Measurements from ENCODE around the gene NR4A1.

Gene NR4A1

GRCh38 chr12:52056801-52057637, 5.8 kb downstream of the NR4A1 start:
- Histone ChIP-seq H3K27ac (ENCODE audit: low read length) (no peak overlapping the region), H3K9me2 (replicated peaks; ENCODE audit: insufficient read depth, low read length) (no peaks in the 10 kb centered on the region), H3K79me2 (ENCODE audit: low read length) (no peaks in the 10 kb centered on the region), H3K4me3 (ENCODE audit: low read length) (no peak overlapping the region), H3K27me3 (replicated peaks; ENCODE audit: insufficient read depth, low read length) (no peaks in the 10 kb centered on the region), H3K9ac (ENCODE audit: low read length) (no peak overlapping the region), H4K20me1 (ENCODE audit: insufficient read depth, low read length) (no peaks in the 10 kb centered on the region), H3K9me3 (replicated peaks; ENCODE audit: insufficient read depth, low read length) (no peaks in the 10 kb centered on the region), H2AFZ (ENCODE audit: low read length) (no peak overlapping the region), H3F3A (ENCODE audit: insufficient read depth, low read length) (0 out of 2 replicates have a peak, but pooled peaks cover 4% of the 10 kb centered on the region), H3K4me2 (ENCODE audit: low read depth, low read length) (no peak overlapping the region), H3K36me3 (replicated peaks; ENCODE audit: insufficient read depth, low read length) (no peaks in the 10 kb centered on the region), H3K4me1 (ENCODE audit: low read length) (peaks cover 11% of the 10 kb centered on the region)
- DNase-seq = no peak
- TF ChIP-seq CTCF (IDR thresholded peaks at IDR 0.05; ENCODE audit: low read length) = no peak
- TF ChIP-seq EZH2phosphoT487 (IDR thresholded peaks at IDR 0.05; ENCODE audit: low read length) = no peak
- no peak for TF ChIP-seq EZH2 (optimal IDR thresholded peaks at IDR 0.05; ENCODE audit: low read depth, low read length)

- Histone ChIP-seq H4K20me1 (ENCODE audit: insufficient read depth, low read length) (no peaks in the 10 kb centered on the region), H3K9me3 (replicated peaks; ENCODE audit: insufficient read depth, low read length) (no peaks in the 10 kb centered on the region), H2AFZ (ENCODE audit: low read length) (no peak overlapping the region), H3F3A (ENCODE audit: insufficient read depth, low read length) (no peaks in the 10 kb centered on the region), H3K79me2 (ENCODE audit: low read length) (no peaks in the 10 kb centered on the region), H3K27ac (ENCODE audit: low read length) (no peak overlapping the region), H3K4me1 (ENCODE audit: low read length) (peaks cover 4% of the 10 kb centered on the region), H3K36me3 (replicated peaks; ENCODE audit: insufficient read depth, low read length) (no peaks in the 10 kb centered on the region), H3K9ac (ENCODE audit: low read length) (no peak overlapping the region), H3K27me3 (replicated peaks; ENCODE audit: insufficient read depth, low read length) (no peaks in the 10 kb centered on the region), H3K9me2 (replicated peaks; ENCODE audit: insufficient read depth, low read length) (no peaks in the 10 kb centered on the region), H3K4me3 (ENCODE audit: low read length) (no peak overlapping the region), H3K4me2 (ENCODE audit: low read depth, low read length) (no peak overlapping the region)
- no peak for TF ChIP-seq EZH2 (optimal IDR thresholded peaks at IDR 0.05; ENCODE audit: low read depth, low read length)
- no peak for TF ChIP-seq EZH2phosphoT487 (IDR thresholded peaks at IDR 0.05; ENCODE audit: low read length)
- no peak for TF ChIP-seq CTCF (IDR thresholded peaks at IDR 0.05; ENCODE audit: low read length)
- DNase-seq = no peak
Measured at GRCh38 chr12:52057638-52058576, 6.7 kb downstream of the NR4A1 start.

GRCh38 chr12:52058631-52059361, 7.6 kb downstream of the NR4A1 start:
- H3K27me3 ChIP-seq (replicated peaks; ENCODE audit: insufficient read depth, low read length) = no peaks in the 10 kb centered on the region
- no peaks in the 10 kb centered on the region for H3F3A ChIP-seq (ENCODE audit: insufficient read depth, low read length)
- no peaks in the 10 kb centered on the region for H3K9me2 ChIP-seq (replicated peaks; ENCODE audit: insufficient read depth, low read length)
- H4K20me1 ChIP-seq (ENCODE audit: insufficient read depth, low read length) = no peaks in the 10 kb centered on the region
- TF ChIP-seq EZH2 (optimal IDR thresholded peaks at IDR 0.05; ENCODE audit: low read depth, low read length) (no peak), EZH2phosphoT487 (IDR thresholded peaks at IDR 0.05; ENCODE audit: low read length) (no peak), CTCF (IDR thresholded peaks at IDR 0.05; ENCODE audit: low read length) (no peak)
- no peak for DNase-seq
- no peak overlapping the region for H3K4me3 ChIP-seq (ENCODE audit: low read length)
- no peak overlapping the region for H3K27ac ChIP-seq (ENCODE audit: low read length)
- no peak overlapping the region for H3K9ac ChIP-seq (ENCODE audit: low read length)
- H3K79me2 ChIP-seq (ENCODE audit: low read length) = no peaks in the 10 kb centered on the region
- H3K4me2 ChIP-seq (ENCODE audit: low read depth, low read length) = no peak overlapping the region
- H3K4me1 ChIP-seq (ENCODE audit: low read length) = no peaks in the 10 kb centered on the region
- H2AFZ ChIP-seq (ENCODE audit: low read length) = no peak overlapping the region
- no peaks in the 10 kb centered on the region for H3K9me3 ChIP-seq (replicated peaks; ENCODE audit: insufficient read depth, low read length)
- H3K36me3 ChIP-seq (replicated peaks; ENCODE audit: insufficient read depth, low read length) = no peaks in the 10 kb centered on the region
